A673 (cell line): Measurements from ENCODE around the gene C4BPA.

Source experiments
- EZH2 ChIP-seq: fragments of 200-600 bp; sonication (generic); IDR thresholded peaks from 2 replicates; pipeline ENCODE4 v1.6.1; 2017; ENCODE audit warnings: borderline replicate concordance, low read depth, mild to moderate bottlenecking, mixed read lengths, antibody characterized with exemption, low read length; ENCODE audit not compliant: poor library complexity, severe bottlenecking
- TF ChIP-seq, protein P1 (sequence below): fragments of 300-800, 200-600 bp; sonication (generic); conservative IDR thresholded peaks from 2 replicates; pipeline ENCODE4 v1.5.1; 2017; ENCODE audit warnings: low read depth, mild to moderate bottlenecking, antibody characterized with exemption, low read length, moderate library complexity, mixed read lengths

GRCh38 chr1:207112616-207113296, 8.7 kb downstream of the C4BPA start:
- TF ChIP-seq EZH2: no peak
- TF ChIP-seq, protein P1, sequence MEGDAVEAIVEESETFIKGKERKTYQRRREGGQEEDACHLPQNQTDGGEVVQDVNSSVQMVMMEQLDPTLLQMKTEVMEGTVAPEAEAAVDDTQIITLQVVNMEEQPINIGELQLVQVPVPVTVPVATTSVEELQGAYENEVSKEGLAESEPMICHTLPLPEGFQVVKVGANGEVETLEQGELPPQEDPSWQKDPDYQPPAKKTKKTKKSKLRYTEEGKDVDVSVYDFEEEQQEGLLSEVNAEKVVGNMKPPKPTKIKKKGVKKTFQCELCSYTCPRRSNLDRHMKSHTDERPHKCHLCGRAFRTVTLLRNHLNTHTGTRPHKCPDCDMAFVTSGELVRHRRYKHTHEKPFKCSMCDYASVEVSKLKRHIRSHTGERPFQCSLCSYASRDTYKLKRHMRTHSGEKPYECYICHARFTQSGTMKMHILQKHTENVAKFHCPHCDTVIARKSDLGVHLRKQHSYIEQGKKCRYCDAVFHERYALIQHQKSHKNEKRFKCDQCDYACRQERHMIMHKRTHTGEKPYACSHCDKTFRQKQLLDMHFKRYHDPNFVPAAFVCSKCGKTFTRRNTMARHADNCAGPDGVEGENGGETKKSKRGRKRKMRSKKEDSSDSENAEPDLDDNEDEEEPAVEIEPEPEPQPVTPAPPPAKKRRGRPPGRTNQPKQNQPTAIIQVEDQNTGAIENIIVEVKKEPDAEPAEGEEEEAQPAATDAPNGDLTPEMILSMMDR: no peak
